SK-N-MC (cell line): ENCODE data around the gene PFN1.

ENCODE experiments used
- DNase-seq: peaks from one replicate; pipeline ENCODE4 v3.0.0-alpha.2; 2011; ENCODE audit warnings: low read depth, low spot score
- H3K27ac ChIP-seq: fragments of 200-600 bp; sonication (generic); 2 replicates; pipeline ENCODE4 v1.5.1; 2016; ENCODE audit warnings: mixed run types
- H3K36me3 ChIP-seq: fragments of 200-600 bp; sonication (generic); 2 replicates; pipeline ENCODE4 v1.6.1; 2017; ENCODE audit warnings: antibody characterized with exemption, low read length, mixed read lengths; ENCODE audit not compliant: insufficient read depth
- H3K4me3 ChIP-seq: fragments of 200-600 bp; sonication (generic); 2 replicates; pipeline ENCODE4 v1.5.1; 2016
- H3K9ac ChIP-seq: fragments of 200-600 bp; sonication (generic); 2 replicates; pipeline ENCODE4 v1.8.0; 2017; ENCODE audit warnings: mixed run types, mixed read lengths; ENCODE audit not compliant: insufficient read length
- H3K9me3 ChIP-seq: fragments of 200-600 bp; sonication (generic); 2 replicates; pipeline ENCODE4 v1.6.1; 2017; ENCODE audit warnings: low read depth, mild to moderate bottlenecking, antibody characterized with exemption, low read length, moderate library complexity, mixed read lengths
- EZH2 ChIP-seq: fragments of 200-600 bp; sonication (generic); IDR thresholded peaks from one replicate; pipeline ENCODE4 v1.6.1; 2017; ENCODE audit warnings: antibody characterized with exemption
- FOXP2 ChIP-seq: optimal IDR thresholded peaks from 2 replicates; pipeline ENCODE3; 2011; ENCODE audit warnings: mild to moderate bottlenecking, moderate library complexity; ENCODE audit not compliant: insufficient read depth; ENCODE audit errors: extremely low read length, control extremely low read depth
- POLR2AphosphoS5 ChIP-seq: IDR thresholded peaks from 2 replicates; pipeline ENCODE4 v1.6.1; 2012; ENCODE audit warnings: mild to moderate bottlenecking, low read depth, low read length, borderline replicate concordance

Gene PFN1

GRCh38 chr17:4980644-4981216 is 32.4 kb upstream of the PFN1 start:
- no peak overlapping the region for H3K27ac ChIP-seq
- no peak for TF ChIP-seq POLR2AphosphoS5
- no peak for TF ChIP-seq FOXP2
- TF ChIP-seq EZH2 = no peak
- peak; percentile 14 for DNase-seq

GRCh38 chr17:4978726-4979125 is 30.4 kb upstream of the PFN1 start:
- Histone ChIP-seq H3K9ac (no peak overlapping the region), H3K4me3 (no peak overlapping the region), H3K9me3 (no peaks in the 10 kb centered on the region), H3K36me3 (peaks cover 15% of the 10 kb centered on the region; the same call in 1 of the 2 replicates), H3K27ac (no peak overlapping the region)
- TF ChIP-seq EZH2 (no peak), POLR2AphosphoS5 (no peak), FOXP2 (no peak)
- DNase-seq = no peak

More at GRCh38 chr17:4980644-4981216, 32.4 kb upstream of the PFN1 start:
- H3K4me3 ChIP-seq = no peak overlapping the region
- no peaks in the 10 kb centered on the region for H3K9me3 ChIP-seq
- peaks cover 15% of the 10 kb centered on the region; the same call in 1 of the 2 replicates for H3K36me3 ChIP-seq
- no peak overlapping the region for H3K9ac ChIP-seq

- no peaks in the 10 kb centered on the region for H3K9me3 ChIP-seq
- no peak overlapping the region for H3K9ac ChIP-seq
- TF ChIP-seq POLR2AphosphoS5 = no peak
- TF ChIP-seq FOXP2 = no peak
- TF ChIP-seq EZH2 = no peak
- no peak for DNase-seq
- H3K36me3 ChIP-seq = peaks cover 16% of the 10 kb centered on the region; the same call in 1 of the 2 replicates
- H3K4me3 ChIP-seq = no peak overlapping the region
- H3K27ac ChIP-seq = no peak overlapping the region
These were observed 25.9 kb upstream of the PFN1 start for GRCh38 chr17:4974115-4974670.

GRCh38 chr17:4973256-4974114 is 25.2 kb upstream of the PFN1 start:
- H3K9me3 ChIP-seq = no peaks in the 10 kb centered on the region
- no peak overlapping the region for H3K27ac ChIP-seq
- no peak for DNase-seq
- no peak overlapping the region for H3K4me3 ChIP-seq
- TF ChIP-seq FOXP2 (no peak), POLR2AphosphoS5 (no peak), EZH2 (no peak)
- no peak overlapping the region for H3K9ac ChIP-seq
- peaks cover 16% of the 10 kb centered on the region; the same call in 1 of the 2 replicates for H3K36me3 ChIP-seq

- H3K4me3 ChIP-seq = no peak overlapping the region
- no peak overlapping the region for H3K9ac ChIP-seq
- H3K9me3 ChIP-seq = no peaks in the 10 kb centered on the region
- DNase-seq = no peak
- TF ChIP-seq FOXP2 (no peak), POLR2AphosphoS5 (no peak), EZH2 (no peak)
- H3K36me3 ChIP-seq = peaks cover 12% of the 10 kb centered on the region; the same call in 1 of the 2 replicates
- no peak overlapping the region for H3K27ac ChIP-seq
These were observed 24.4 kb upstream of the PFN1 start for GRCh38 chr17:4972752-4973151.

GRCh38 chr17:4972322-4972721 is 24.0 kb upstream of the PFN1 start:
- Histone ChIP-seq H3K27ac (no peak overlapping the region), H3K4me3 (no peak overlapping the region), H3K36me3 (peaks cover 8% of the 10 kb centered on the region; the same call in 1 of the 2 replicates), H3K9me3 (no peaks in the 10 kb centered on the region), H3K9ac (no peak overlapping the region)
- TF ChIP-seq FOXP2 = no peak
- DNase-seq = no peak

GRCh38 chr17:4971826-4972225 is 23.5 kb upstream of the PFN1 start:
- no peak overlapping the region for H3K27ac ChIP-seq
- peaks cover 4% of the 10 kb centered on the region; the same call in 1 of the 2 replicates for H3K36me3 ChIP-seq
- no peak overlapping the region for H3K9ac ChIP-seq
- H3K4me3 ChIP-seq = no peak overlapping the region
- TF ChIP-seq EZH2 = no peak
- TF ChIP-seq POLR2AphosphoS5 = no peak
- TF ChIP-seq FOXP2 = no peak
- DNase-seq = no peak
- H3K9me3 ChIP-seq = no peaks in the 10 kb centered on the region

GRCh38 chr17:4970273-4970672 is 21.9 kb upstream of the PFN1 start:
- TF ChIP-seq FOXP2 = no peak
- TF ChIP-seq EZH2 = no peak
- TF ChIP-seq POLR2AphosphoS5 = no peak
- H3K27ac ChIP-seq = no peak overlapping the region
- H3K4me3 ChIP-seq = no peak overlapping the region
- H3K36me3 ChIP-seq = peaks cover 12% of the 10 kb centered on the region
- H3K9ac ChIP-seq = no peak overlapping the region
- H3K9me3 ChIP-seq = no peaks in the 10 kb centered on the region
- no peak for DNase-seq
